BJ (cell line): Measurements from ENCODE around the gene LSP1. TPM values are rescaled to one million over a fixed set of nuclear protein-coding genes. Genes with fewer than 3 reads are reported as not detected.
"Not testable (repeated sequence)": the region's sequence is repeated elsewhere in the genome, so short reads cannot be mapped to it uniquely, and the experiment has no call there.

Experiments used
- CTCF ChIA-PET: fragments of 350-600 bp; formaldehyde crosslinking; extraction: SDS; loops from one replicate; lab custom pipeline; 2021; ENCODE audit warnings: antibody characterized with exemption, inconsistent platforms; lab: Yijun Ruan, JAX
- POLR2A ChIA-PET: fragments of 300-600 bp; sonication (Branson Sonifier 250); formaldehyde crosslinking; extraction: SDS; loops from one replicate; lab custom pipeline; 2021; ENCODE audit warnings: antibody characterized with exemption; lab: Charles Lee
- DNase-seq: peaks from one replicate; pipeline ENCODE4 v3.0.0-alpha.2; 2011; ENCODE audit warnings: low read depth
- H3K27me3 ChIP-seq: 2 replicates; pipeline ENCODE4 v1.6.0; 2011; ENCODE audit warnings: low read length; ENCODE audit not compliant: control insufficient read depth, insufficient read depth
- H3K36me3 ChIP-seq: 2 replicates; pipeline ENCODE4 v1.5.1; 2011; ENCODE audit warnings: low read length; ENCODE audit not compliant: control insufficient read depth, insufficient read depth
- H3K4me3 ChIP-seq: 2 replicates; pipeline ENCODE4 v1.5.1; 2011; ENCODE audit warnings: low read depth, mild to moderate bottlenecking, control low read depth, low read length
- CTCF ChIP-seq: IDR thresholded peaks from 2 replicates; pipeline ENCODE4 v1.5.1; 2011; ENCODE audit warnings: low read depth, mild to moderate bottlenecking, control low read depth, inconsistent platforms, low read length, moderate library complexity; ENCODE audit not compliant: insufficient read depth
- polyA plus RNA-seq: library from polyadenylated mRNA; depleted of rRNA; stranded (reverse); fragments of >200 nt; gene quantifications from 2 replicates; pipeline ENCODE4 v1.2.3, GENCODE V29; 2011

Gene LSP1
- polyA plus RNA-seq, 1 experiment = not detected

GRCh38 chr11:1810761-1811160 is 42.1 kb upstream of the LSP1 start:
- Histone ChIP-seq H3K36me3 (no peaks in the 10 kb centered on the region), H3K27me3 (peaks cover 6% of the 10 kb centered on the region), H3K4me3 (no peak overlapping the region)
- no peak for TF ChIP-seq CTCF
- POLR2A ChIA-PET = no interaction called here
- CTCF ChIA-PET = no interaction called here
- no peak for DNase-seq

- CTCF ChIA-PET = interaction anchor here (0.6 to 1.0 kb wide), 2 partner anchors 18 to 118 kb away, joined by 3 to 6 read pairs; no protein-coding TSS in a partner anchor
These were observed 40.6 kb upstream of the LSP1 start for GRCh38 chr11:1812274-1812673.

DNA sequence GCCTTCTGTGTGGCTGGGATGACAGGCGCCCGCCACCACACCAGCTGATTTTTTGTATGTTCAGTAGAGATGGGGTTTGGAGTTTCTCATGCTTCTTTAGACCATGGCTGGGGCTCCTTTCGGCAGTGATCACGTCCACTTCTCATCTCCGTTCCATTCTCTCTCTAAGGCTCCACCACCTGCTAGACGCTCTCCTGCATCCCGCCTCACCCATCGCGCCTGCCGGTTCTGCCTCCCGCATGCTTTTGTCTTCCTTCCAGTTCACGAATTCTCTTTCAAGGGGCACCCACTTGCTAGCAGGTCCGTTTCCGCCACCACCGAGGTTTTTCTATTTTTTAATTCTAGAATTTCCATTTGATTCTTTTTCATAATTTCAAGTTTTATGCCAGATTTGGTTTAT is 40.1 kb upstream of the LSP1 start:
- H3K36me3 ChIP-seq = no peaks in the 10 kb centered on the region
- POLR2A ChIA-PET = no interaction called here
- CTCF ChIA-PET = interaction anchor here (1.0 kb wide), 1 partner anchor 119 kb away, joined by 3 read pairs; no protein-coding TSS in a partner anchor
- peaks cover 8% of the 10 kb centered on the region for H3K27me3 ChIP-seq
- H3K4me3 ChIP-seq = no peak overlapping the region
- DNase-seq = no peak
- no peak for TF ChIP-seq CTCF

More at GRCh38 chr11:1812274-1812673, 40.6 kb upstream of the LSP1 start:
- DNase-seq = no peak
- H3K27me3 ChIP-seq = peaks cover 7% of the 10 kb centered on the region
- no peak overlapping the region for H3K4me3 ChIP-seq
- TF ChIP-seq CTCF = no peak
- H3K36me3 ChIP-seq = no peaks in the 10 kb centered on the region
- POLR2A ChIA-PET = no interaction called here

DNA sequence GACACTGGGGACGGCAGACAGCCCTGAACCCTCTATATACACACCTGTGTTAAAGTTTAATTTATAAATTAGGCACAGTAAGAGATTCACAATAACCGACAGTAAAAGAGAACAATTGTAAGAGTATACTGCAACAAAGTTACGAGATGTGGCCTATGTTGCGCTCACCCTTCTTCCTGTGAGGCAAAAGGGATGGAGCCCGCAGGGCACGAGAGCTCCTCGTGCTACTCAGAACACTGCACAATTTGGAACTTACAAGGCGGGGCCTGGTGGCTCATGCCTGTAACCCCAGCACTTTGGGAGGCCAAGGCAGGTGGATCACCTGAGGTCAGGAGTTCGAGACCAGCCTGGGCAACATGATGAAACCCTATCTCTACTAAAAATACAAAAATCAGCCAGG is 39.5 kb upstream of the LSP1 start:
- DNase-seq, H3K36me3 ChIP-seq, POLR2A ChIA-PET, H3K27me3 ChIP-seq, CTCF ChIA-PET, H3K4me3 ChIP-seq: not testable (repeated sequence)

GRCh38 chr11:1814691-1815090 is 38.2 kb upstream of the LSP1 start:
- Histone ChIP-seq H3K4me3 (no peak overlapping the region), H3K36me3 (no peaks in the 10 kb centered on the region), H3K27me3 (peaks cover 8% of the 10 kb centered on the region)
- no peak for DNase-seq
- CTCF ChIA-PET = interaction anchor here (1.0 to 2.1 kb wide), 2 partner anchors 10 to 18 kb away, joined by 3 to 10 read pairs; no protein-coding TSS in a partner anchor
- no peak for TF ChIP-seq CTCF
- POLR2A ChIA-PET = no interaction called here

DNA sequence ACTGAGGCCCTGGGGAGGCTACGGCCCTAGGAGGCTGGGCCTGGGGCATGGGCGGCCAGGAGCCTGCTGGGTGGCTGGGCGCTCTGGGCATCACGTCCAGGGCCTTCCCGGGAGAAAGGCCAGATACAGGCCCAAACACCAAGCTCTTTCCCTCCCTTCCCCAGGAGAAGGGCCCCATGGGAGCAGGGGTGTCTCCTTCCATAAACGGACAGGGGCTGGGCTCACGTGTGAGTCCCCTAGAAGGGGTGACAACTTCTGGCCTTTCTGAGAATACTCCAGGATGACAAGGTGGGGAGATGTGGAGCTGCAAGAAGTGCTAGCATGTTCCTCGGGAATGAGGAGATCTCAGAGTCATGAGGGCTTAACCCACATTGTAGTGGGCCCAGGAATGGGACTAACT is 37.6 kb upstream of the LSP1 start:
- POLR2A ChIA-PET = no interaction called here

More for the DNA sequence above, 37.6 kb upstream of the LSP1 start:
- DNase-seq = no peak
- Histone ChIP-seq H3K4me3 (no peak overlapping the region), H3K36me3 (no peaks in the 10 kb centered on the region), H3K27me3 (peaks cover 7% of the 10 kb centered on the region)
- CTCF ChIA-PET = interaction anchor here (0.6 to 2.1 kb wide), 5 partner anchors 17 to 626 kb away, joined by 3 to 10 read pairs (median 4); no protein-coding TSS in a partner anchor
- no peak for TF ChIP-seq CTCF
